ENCODE data around the gene FKBP1C.
"Not testable (repeated sequence)": the region's sequence is repeated elsewhere in the genome, so short reads cannot be mapped to it uniquely, and the experiment has no call there.

FKBP1C gene

GRCh38 chr6:63197741-63198140, 13.5 kb upstream of the FKBP1C start:
- no peak for TF ChIP-seq CTCF (IDR thresholded peaks at IDR 0.05; ENCODE audit: low read depth, low read length)
- DNase-seq (ENCODE audit: extremely low read depth, low read depth) = no peak

GRCh38 chr6:63213325-63213724, 2.1 kb downstream of the FKBP1C start:
- no peak for TF ChIP-seq CTCF (IDR thresholded peaks at IDR 0.05; ENCODE audit: low read depth, low read length)
- no peak for DNase-seq (ENCODE audit: extremely low read depth, low read depth)

GRCh38 chr6:63214816-63215215, 3.5 kb downstream of the FKBP1C start:
- TF ChIP-seq CTCF (IDR thresholded peaks at IDR 0.05; ENCODE audit: low read depth, low read length) = no peak
- DNase-seq (ENCODE audit: extremely low read depth, low read depth) = no peak

- no peak for TF ChIP-seq CTCF (IDR thresholded peaks at IDR 0.05; ENCODE audit: low read depth, low read length)
- no peak for DNase-seq (ENCODE audit: extremely low read depth, low read depth)
Observed at GRCh38 chr6:63224179-63224578, 12.9 kb downstream of the FKBP1C start.

GRCh38 chr6:63225987-63226386, 14.7 kb downstream of the FKBP1C start:
- DNase-seq (ENCODE audit: extremely low read depth, low read depth) = not testable (repeated sequence)

- not testable (repeated sequence) for DNase-seq (ENCODE audit: extremely low read depth, low read depth)
Observed at GRCh38 chr6:63227928-63228894, 16.9 kb downstream of the FKBP1C start.

GRCh38 chr6:63230027-63230426, 18.8 kb downstream of the FKBP1C start:
- DNase-seq (ENCODE audit: extremely low read depth, low read depth) = not testable (repeated sequence)

- not testable (repeated sequence) for DNase-seq (ENCODE audit: extremely low read depth, low read depth)
Observed at GRCh38 chr6:63230511-63230910, 19.2 kb downstream of the FKBP1C start.

GRCh38 chr6:63236398-63236817, 25.1 kb downstream of the FKBP1C start:
- TF ChIP-seq CTCF (IDR thresholded peaks at IDR 0.05; ENCODE audit: low read depth, low read length) = no peak
- no peak for DNase-seq (ENCODE audit: extremely low read depth, low read depth)

Measured in AG09319 (cell line).